Gastrocnemius medialis (tissue), 4 donors: ENCODE data around the gene VTCN1. TPM values are rescaled to one million over a fixed set of nuclear protein-coding genes. Genes with fewer than 3 reads are reported as not detected.

ENCODE experiments used
- ATAC-seq, 2 donors: fragments of 150-250 bp; one replicate each; pipeline ENCODE4 v1.9.1; 2016
- DNase-seq, 2 donors: peaks; one replicate each; pipeline ENCODE4 v3.0.0-alpha.2; 2019
- H3K27ac ChIP-seq, 4 donors: fragments of 200-600 bp; sonication (generic); 1 replicate in 1 of 4; 2 replicates in 3 of 4; pipeline ENCODE4 v1.5.1; 2016 to 2018; ENCODE audit warnings: mild to moderate bottlenecking in 2 of 4, moderate library complexity in 1 of 4
- H3K27me3 ChIP-seq, 3 donors: fragments of 200-600 bp; sonication (generic) in 2 of 3; 1 replicate in 1 of 3; 2 replicates in 2 of 3; pipeline versions ENCODE4 v1.5.1 to v1.6.0; 2016 to 2019; ENCODE audit warnings: mild to moderate bottlenecking in 1 of 3, moderate library complexity in 1 of 3
- H3K36me3 ChIP-seq, 2 donors: fragments of 200-600 bp; sonication (generic) in 1 of 2; one replicate each; pipeline ENCODE4 v1.5.1; 2017 to 2018
- H3K4me1 ChIP-seq, 2 donors: fragments of 200-600 bp; sonication (generic) in 1 of 2; one replicate each; pipeline ENCODE4 v1.5.1; 2016 to 2017; ENCODE audit warnings: mild to moderate bottlenecking in 2 of 2
- H3K4me3 ChIP-seq, 4 donors: fragments of 200-600 bp; sonication (generic) in 3 of 4; 1 replicate in 1 of 4; 2 replicates in 3 of 4; pipeline ENCODE4 v1.5.1; 2016 to 2019; ENCODE audit warnings: mild to moderate bottlenecking in 2 of 4
- H3K9me3 ChIP-seq, 3 donors: fragments of 200-600 bp; sonication (generic) in 2 of 3; 1 replicate in 1 of 3; 2 replicates in 2 of 3; pipeline ENCODE4 v1.5.1; 2016 to 2019
- CTCF ChIP-seq, 5 experiments: fragments of 450-650 bp in 3 of 5; fragments of 200-600 bp in 2 of 5; sonication (generic) in 2 of 5; IDR thresholded peaks in 4 of 5; conservative IDR thresholded peaks in 1 of 5; 1 replicate in 4 of 5; 2 replicates in 1 of 5; pipeline ENCODE4 v1.5.1; 2016 to 2019; ENCODE audit warnings: antibody characterized with exemption in 5 of 5, mild to moderate bottlenecking in 3 of 5, moderate library complexity in 3 of 5
- POLR2A ChIP-seq, 2 donors: fragments of 450-650 bp; IDR thresholded peaks; one replicate each; pipeline ENCODE4 v1.6.1; 2017; ENCODE audit warnings: antibody characterized with exemption in 2 of 2, mild to moderate bottlenecking in 2 of 2, moderate library complexity in 2 of 2
- in situ Hi-C, 4 donors: fragments of 200-750 bp; cut with MboI; loops; one replicate each; pipeline versions ENCODE4 v1.15.0 to v1.8.0; 2017; ENCODE audit warnings: low sequenced_read_pairs in 4 of 4
- intact Hi-C: fragments of 100-400 bp; cut with DNase I; formaldehyde crosslinking; loops from one replicate; pipeline ENCODE4 v1.15.1; 2023; ENCODE audit warnings: low total_unique reads
- total RNA-seq, 4 donors: library from RNA; depleted of rRNA; stranded (reverse); fragments of >200 nt; gene quantifications; one replicate each; pipeline versions ENCODE4 v1.1.0 to v1.2.3, GENCODE V29; 2016

The VTCN1 gene
- total RNA-seq, 4 donors from 2014 or later: not detected

DNA sequence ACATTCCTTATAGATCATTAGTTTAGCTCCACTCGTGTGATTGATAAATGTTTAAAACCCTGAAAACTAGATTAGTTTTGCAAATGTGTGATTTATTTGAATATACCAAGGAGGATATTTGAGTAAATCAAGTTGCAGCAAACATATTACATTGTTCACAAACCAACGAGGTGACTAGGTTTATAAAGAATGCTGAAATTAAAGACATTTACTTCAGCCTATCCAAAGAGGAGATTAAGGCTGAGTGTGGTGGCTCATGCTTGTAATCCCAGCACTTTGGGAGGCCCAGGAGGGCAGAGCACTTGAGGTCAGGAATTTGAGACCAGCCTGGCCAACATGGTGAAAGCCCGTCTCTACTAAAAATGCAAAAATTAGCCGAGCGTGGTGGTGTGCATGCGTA is 34.1 kb downstream of the VTCN1 start:
- TF ChIP-seq CTCF (IDR thresholded peaks at IDR 0.05 in 4 of 5, conservative IDR thresholded peaks at IDR 0.05 in 1 of 5): no peak
- no peak for TF ChIP-seq POLR2A (IDR thresholded peaks at IDR 0.05)
- H3K36me3 ChIP-seq: no peaks in the 10 kb centered on the region
- H3K9me3 ChIP-seq: no peaks in the 10 kb centered on the region
- no peaks in the 10 kb centered on the region for H3K4me1 ChIP-seq
- ATAC-seq (no peak), DNase-seq (no peak)
- H3K27me3 ChIP-seq: no peaks in the 10 kb centered on the region
- H3K27ac ChIP-seq: no peak overlapping the region
- intact Hi-C loops (no loop called here), in situ Hi-C loops (no loop called here)
- H3K4me3 ChIP-seq: no peak overlapping the region

DNA sequence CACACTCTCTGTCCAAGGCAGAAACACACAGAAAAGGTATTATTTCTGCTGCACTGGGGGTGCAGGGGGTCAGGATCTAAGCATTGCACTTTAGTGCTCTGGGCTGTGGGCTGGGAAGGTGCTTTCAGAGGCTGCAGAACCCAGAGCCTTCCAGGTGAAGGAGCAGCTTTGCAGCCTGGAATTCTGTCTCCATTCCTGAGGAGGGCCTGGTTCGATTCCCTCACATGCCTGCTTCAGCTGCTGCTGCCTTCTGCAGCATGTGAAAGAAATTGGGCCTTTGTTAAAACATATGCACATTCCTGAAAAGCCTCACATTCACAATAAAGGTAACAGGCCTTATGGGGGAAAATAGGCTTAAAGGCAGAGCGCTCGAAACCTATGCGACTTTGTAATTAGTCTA is 35.9 kb downstream of the VTCN1 start:
- intact Hi-C loops (no loop called here), in situ Hi-C loops (no loop called here)
- Histone ChIP-seq H3K4me3 (no peak overlapping the region), H3K27ac (no peak overlapping the region), H3K9me3 (no peaks in the 10 kb centered on the region), H3K27me3 (no peaks in the 10 kb centered on the region), H3K36me3 (no peaks in the 10 kb centered on the region), H3K4me1 (no peaks in the 10 kb centered on the region)
- ATAC-seq: no peak
- DNase-seq: no peak
- no peak for TF ChIP-seq POLR2A (IDR thresholded peaks at IDR 0.05)

DNA sequence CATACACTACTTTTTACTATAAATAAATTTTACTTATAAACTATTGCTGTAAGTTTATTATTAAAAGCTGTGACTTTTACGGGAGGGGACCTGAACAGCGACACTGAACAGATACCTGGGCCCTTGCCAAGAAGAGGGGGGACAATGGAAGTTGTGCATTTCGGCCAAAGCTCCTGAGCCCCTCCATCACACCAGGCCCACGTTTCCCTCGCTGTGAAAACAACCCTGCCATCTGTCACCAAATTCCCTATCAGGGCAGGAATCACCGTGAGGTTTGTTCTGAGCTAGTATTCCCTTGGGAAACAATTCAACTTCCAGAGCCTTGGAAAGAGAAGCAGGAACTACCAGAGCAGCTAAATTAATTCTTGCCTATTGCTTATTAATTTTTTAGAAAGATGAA is 37.0 kb downstream of the VTCN1 start:
- no peaks in the 10 kb centered on the region for H3K27me3 ChIP-seq
- H3K4me1 ChIP-seq: no peaks in the 10 kb centered on the region
- ATAC-seq: no peak
- H3K27ac ChIP-seq: no peak overlapping the region
- H3K36me3 ChIP-seq: no peaks in the 10 kb centered on the region
- in situ Hi-C loops: no loop called here
- DNase-seq: no peak
- H3K4me3 ChIP-seq: no peak overlapping the region
- intact Hi-C loops: no loop called here
- TF ChIP-seq POLR2A (IDR thresholded peaks at IDR 0.05) (no peak), CTCF (IDR thresholded peaks at IDR 0.05 in 4 of 5, conservative IDR thresholded peaks at IDR 0.05 in 1 of 5) (no peak)
- H3K9me3 ChIP-seq: no peaks in the 10 kb centered on the region

GRCh38 chr1:117173006-117173405 is 37.7 kb downstream of the VTCN1 start:
- no peak for TF ChIP-seq CTCF (IDR thresholded peaks at IDR 0.05 in 4 of 5, conservative IDR thresholded peaks at IDR 0.05 in 1 of 5)
- TF ChIP-seq POLR2A (IDR thresholded peaks at IDR 0.05): no peak
- DNase-seq (no peak), ATAC-seq (no peak)
- Histone ChIP-seq H3K36me3 (no peaks in the 10 kb centered on the region), H3K4me3 (no peak overlapping the region), H3K27ac (no peak overlapping the region), H3K4me1 (no peaks in the 10 kb centered on the region), H3K9me3 (no peaks in the 10 kb centered on the region), H3K27me3 (no peaks in the 10 kb centered on the region)
- intact Hi-C loops: no loop called here
- in situ Hi-C loops: no loop called here

GRCh38 chr1:117171900-117172511 is 38.7 kb downstream of the VTCN1 start:
- Histone ChIP-seq H3K4me1 (no peaks in the 10 kb centered on the region), H3K36me3 (no peaks in the 10 kb centered on the region), H3K27me3 (no peaks in the 10 kb centered on the region), H3K9me3 (no peaks in the 10 kb centered on the region), H3K4me3 (no peak overlapping the region), H3K27ac (peak overlapping the region; percentile 14 to 71 (median 50))
- intact Hi-C loops: no loop called here
- in situ Hi-C loops: no loop called here
- no peak for TF ChIP-seq CTCF (IDR thresholded peaks at IDR 0.05 in 4 of 5, conservative IDR thresholded peaks at IDR 0.05 in 1 of 5)
- ATAC-seq (peak; percentile 81 to 96), DNase-seq (peak; percentile 44 to 91)
